ENCODE data around the gene NECTIN3. TPM values are rescaled to one million over a fixed set of nuclear protein-coding genes. Genes with fewer than 3 reads are reported as not detected.
A peak's percentile ranks its signal among the peaks of the same experiment; 100 is the strongest.

NECTIN3 gene
- total RNA-seq, 1 donor: 140 TPM

- TF ChIP-seq CTCF (IDR thresholded peaks at IDR 0.05; ENCODE audit: insufficient read depth, low read depth, low read length): peak; percentile 57
- no peak overlapping the region for H3K4me3 ChIP-seq (ENCODE audit: low read depth, low read length)
- peak; percentile 70 for DNase-seq (ENCODE audit: low read depth)
Observed at GRCh38 chr3:111080413-111080812, 8.8 kb downstream of the NECTIN3 start.

- peak; percentile 72 for DNase-seq (ENCODE audit: low read depth)
- TF ChIP-seq CTCF (IDR thresholded peaks at IDR 0.05; ENCODE audit: insufficient read depth, low read depth, low read length): no peak
- no peak overlapping the region for H3K4me3 ChIP-seq (ENCODE audit: low read depth, low read length)
Observed at GRCh38 chr3:111081008-111081545, 9.5 kb downstream of the NECTIN3 start.

GRCh38 chr3:111084911-111085310 is 13.3 kb downstream of the NECTIN3 start:
- H3K4me3 ChIP-seq (ENCODE audit: low read depth, low read length): no peak overlapping the region
- no peak for DNase-seq (ENCODE audit: low read depth)
- no peak for TF ChIP-seq CTCF (IDR thresholded peaks at IDR 0.05; ENCODE audit: insufficient read depth, low read depth, low read length)

- TF ChIP-seq CTCF (IDR thresholded peaks at IDR 0.05; ENCODE audit: insufficient read depth, low read depth, low read length): no peak
- DNase-seq (ENCODE audit: low read depth): no peak
- no peak overlapping the region for H3K4me3 ChIP-seq (ENCODE audit: low read depth, low read length)
Observed at GRCh38 chr3:111087924-111088469, 16.4 kb downstream of the NECTIN3 start.

GRCh38 chr3:111096487-111097209 is 25.0 kb downstream of the NECTIN3 start:
- TF ChIP-seq CTCF (IDR thresholded peaks at IDR 0.05; ENCODE audit: insufficient read depth, low read depth, low read length): no peak
- no peak overlapping the region for H3K4me3 ChIP-seq (ENCODE audit: low read depth, low read length)
- no peak for DNase-seq (ENCODE audit: low read depth)

- no peak for TF ChIP-seq CTCF (IDR thresholded peaks at IDR 0.05; ENCODE audit: insufficient read depth, low read depth, low read length)
- H3K4me3 ChIP-seq (ENCODE audit: low read depth, low read length): no peak overlapping the region
- no peak for DNase-seq (ENCODE audit: low read depth)
Observed at GRCh38 chr3:111103807-111104206, 32.2 kb downstream of the NECTIN3 start.

All from fibroblast of villous mesenchyme (primary cell).